GM12878 (cell line): ENCODE measurements around the gene RAPGEF1. TPM values are rescaled to one million over a fixed set of nuclear protein-coding genes. Genes with fewer than 3 reads are reported as not detected.

Source experiments
- ATAC-seq: fragments of 200-7000 bp; cut with Tn5 transposase; 3 replicates; pipeline ENCODE4 v1.9.1; 2020; ENCODE audit warnings: mild to moderate bottlenecking, moderate library complexity
- BruUV-seq: library from RNA; stranded (reverse); fragments of 400-500 nt; replicated peaks from 2 replicates; lab custom pipeline; 2021; lab: Mats Ljungman, UMichigan
- CTCF ChIA-PET: fragments of 300-600 bp; sonication (Branson Sonifier 250); formaldehyde crosslinking; extraction: SDS; loops from one replicate; lab custom pipeline; 2021; ENCODE audit warnings: inconsistent platforms; lab: Yijun Ruan, JAX
- POLR2A ChIA-PET: fragments of 350-600 bp; formaldehyde crosslinking; extraction: SDS; loops from one replicate; lab custom pipeline; 2021; ENCODE audit warnings: inconsistent platforms; lab: Charles Lee
- RAD21 ChIA-PET: fragments of 300-600 bp; sonication (Branson Sonifier 250); formaldehyde crosslinking; loops from one replicate; lab custom pipeline; 2023; ENCODE audit warnings: antibody characterized with exemption; ENCODE audit not compliant: unreplicated experiment; lab: Charles Lee
- SMC1A ChIA-PET: fragments of 300-600 bp; sonication (Branson Sonifier 250); formaldehyde crosslinking; loops from one replicate; lab custom pipeline; 2023; ENCODE audit not compliant: unreplicated experiment, uncharacterized antibody; lab: Charles Lee
- DNase-seq: peaks from one replicate; pipeline ENCODE4 v3.0.0-alpha.2; 2011; ENCODE audit warnings: low read depth, low spot score
- FAIRE-seq: peaks from 3 replicates; lab custom pipeline; 2011; peaks lifted over from hg19 to GRCh38; lab: Jason Lieb, UNC
- H2AFZ ChIP-seq: 2 replicates; pipeline ENCODE4 v1.6.0; 2011; ENCODE audit warnings: low read depth, low read length, control low read depth; ENCODE audit not compliant: control insufficient read depth
- H3K27ac ChIP-seq: 2 replicates; pipeline ENCODE4 v1.5.1; 2011; ENCODE audit warnings: control low read depth; ENCODE audit not compliant: control insufficient read depth, insufficient read depth
- H3K27me3 ChIP-seq, 2 experiments: replicated peaks in 1 of 2; 2 replicates each; pipeline versions ENCODE4 v1.6.0 to v1.6.1; 2011; ENCODE audit warnings: low read length in 1 of 2; ENCODE audit not compliant: control insufficient read depth in 2 of 2, insufficient read depth in 2 of 2
- H3K36me3 ChIP-seq, 2 experiments: 2 replicates each; pipeline ENCODE4 v1.5.1; 2011; ENCODE audit warnings: low read length in 1 of 2; ENCODE audit not compliant: control insufficient read depth in 2 of 2, insufficient read depth in 2 of 2
- H3K4me1 ChIP-seq: 2 replicates; pipeline ENCODE4 v1.6.1; 2011; ENCODE audit warnings: mild to moderate bottlenecking, low read length, moderate library complexity, mixed read lengths; ENCODE audit not compliant: control insufficient read depth, insufficient read depth
- H3K4me2 ChIP-seq: 2 replicates; pipeline ENCODE4 v1.6.0; 2011; ENCODE audit warnings: control low read depth; ENCODE audit not compliant: control insufficient read depth, insufficient read depth
- H3K4me3 ChIP-seq: fragments of 200-600 bp; sonication (generic); 2 replicates; pipeline ENCODE4 v1.5.1; 2016
- H3K79me2 ChIP-seq: 2 replicates; pipeline ENCODE4 v1.6.0; 2011; ENCODE audit warnings: low read length; ENCODE audit not compliant: control insufficient read depth, insufficient read depth
- H3K9ac ChIP-seq: 2 replicates; pipeline ENCODE4 v1.8.0; 2011; ENCODE audit warnings: low read length, control low read depth, mixed read lengths; ENCODE audit not compliant: control insufficient read depth, insufficient read depth
- H3K9me3 ChIP-seq: replicated peaks from 3 replicates; pipeline ENCODE4 v1.5.1; 2011; ENCODE audit warnings: mild to moderate bottlenecking, low read length; ENCODE audit not compliant: control insufficient read depth, insufficient read depth
- H4K20me1 ChIP-seq: 2 replicates; pipeline ENCODE4 v1.6.0; 2011; ENCODE audit not compliant: control insufficient read depth, insufficient read depth
- E2F4 ChIP-seq: IDR thresholded peaks from 2 replicates; pipeline ENCODE4 v1.6.1; 2012; ENCODE audit warnings: low read depth, low read length, improper control_type of control experiment
- ESRRA ChIP-seq: IDR thresholded peaks from 2 replicates; pipeline ENCODE4 v1.6.1; 2012; ENCODE audit warnings: mild to moderate bottlenecking, low read length, improper control_type of control experiment
- FOXK2 ChIP-seq: fragments of 450-650 bp; IDR thresholded peaks from 2 replicates; pipeline ENCODE4 v1.6.1; 2017; ENCODE audit warnings: mild to moderate bottlenecking, moderate library complexity
- NFIC ChIP-seq: IDR thresholded peaks from 2 replicates; pipeline ENCODE4 v1.6.1; 2012; ENCODE audit warnings: low read depth, mild to moderate bottlenecking, inconsistent platforms, low read length, moderate library complexity
- NR2F1 ChIP-seq: fragments of 450-650 bp; conservative IDR thresholded peaks from 2 replicates; pipeline ENCODE4 v1.6.1; 2017; ENCODE audit warnings: mild to moderate bottlenecking
- RELB ChIP-seq: fragments of 450-650 bp; IDR thresholded peaks from 2 replicates; pipeline ENCODE4 v1.6.1; 2017; ENCODE audit warnings: low read depth, mild to moderate bottlenecking, moderate library complexity
- SUPT20H ChIP-seq: IDR thresholded peaks from 2 replicates; pipeline ENCODE4 v1.6.1; 2011; ENCODE audit warnings: low read depth, mild to moderate bottlenecking, low read length, moderate library complexity, borderline replicate concordance; ENCODE audit not compliant: control insufficient read depth
- TAF1 ChIP-seq: IDR thresholded peaks from 2 replicates; pipeline ENCODE4 v1.6.1; 2011; ENCODE audit warnings: mild to moderate bottlenecking, low read depth, low read length, borderline replicate concordance
- ZNF24 ChIP-seq: fragments of 450-650 bp; IDR thresholded peaks from 2 replicates; pipeline ENCODE4 v1.6.1; 2017; ENCODE audit warnings: antibody characterized with exemption, mild to moderate bottlenecking
- WGBS: methylation state at CpG from one replicate; pipeline ENCODE4 v1.1.6; 2016; ENCODE audit warnings: low lambda C conversion rate; ENCODE audit not compliant: insufficient replicate concordance, insufficient coverage; ENCODE audit errors: missing lambda C conversion rate; 5-methylcytosine and 5-hydroxymethylcytosine counted together
- in situ Hi-C: fragments of 300-500 bp; cut with MboI; formaldehyde crosslinking; loops from 9 replicates; pipeline ENCODE4 v1.14.3; 2018; ENCODE audit warnings: mixed read lengths
- intact Hi-C: fragments of 100-400 bp; cut with micrococcal nuclease; formaldehyde crosslinking; loops from one replicate; pipeline ENCODE4 v1.14.2; 2022; ENCODE audit not compliant: unreplicated experiment
- polyA plus RNA-seq, 11 experiments: library from polyadenylated mRNA; depleted of rRNA in 4 of 11; unstranded in 6 of 11; stranded (reverse) in 5 of 11; fragments of >200 nt; fragmentation: Nextera tagmentation in 4 of 11; fragmentation: Illumina TruSeq in 1 of 11; extraction: Ambion mirVana in 4 of 11; extraction: Trizol in 1 of 11; gene quantifications; 1 replicate in 1 of 11; 2 replicates in 10 of 11; pipeline versions ENCODE4 v1.2.1 to v1.2.3, GENCODE V29; 2011 to 2016; ENCODE audit warnings: inconsistent platforms in 2 of 11, missing spikeins in 2 of 11, low read depth in 1 of 11
- total RNA-seq, 4 experiments: library from RNA; depleted of rRNA in 3 of 4; stranded (reverse); fragments of >200 nt in 3 of 4; fragmentation: Illumina TruSeq in 1 of 4; extraction: Trizol in 1 of 4; gene quantifications; 2 replicates each; pipeline versions ENCODE4 v1.2.1 to v1.2.3, GENCODE V29; 2013 to 2021
- TF ChIP-seq, protein P1 (sequence below): fragments of 450-650 bp; IDR thresholded peaks from 2 replicates; pipeline ENCODE4 v1.6.1; 2017; ENCODE audit warnings: mild to moderate bottlenecking, moderate library complexity

Gene RAPGEF1
- total and polyA plus RNA-seq, 10 of the 15 experiments (the other 5 are each of a cell fraction or from before 2014, with no cell fraction given): 0.42 to 113 (median 45.9) TPM

DNA sequence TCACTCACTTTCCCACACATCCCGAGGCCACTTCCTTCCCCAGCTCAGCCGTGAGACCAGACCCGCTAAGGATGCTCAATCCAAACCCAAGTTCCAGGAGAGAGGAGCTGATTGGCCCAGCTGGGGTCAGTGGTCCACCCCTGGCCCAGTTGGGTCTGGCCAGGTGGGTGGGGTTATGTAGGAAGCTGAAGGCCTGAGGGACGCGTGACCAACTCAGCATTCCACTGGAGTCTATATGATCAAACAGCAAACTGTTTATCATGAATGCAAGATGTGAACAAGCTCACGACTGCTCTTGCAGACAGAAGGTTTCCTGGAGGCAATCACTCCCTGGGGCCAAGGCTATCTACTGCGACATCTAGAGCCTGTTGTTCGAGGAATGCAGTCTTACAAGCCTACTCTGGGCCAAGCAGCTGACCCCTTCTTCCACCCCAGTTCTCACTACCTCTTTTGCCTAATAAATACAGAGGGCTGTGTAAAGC is 4.9 kb upstream of the RAPGEF1 start:
- ATAC-seq (no peak), DNase-seq (no peak), FAIRE-seq (no peak)
- no peaks in the 10 kb centered on the region for H3K9me3 ChIP-seq
- H3K36me3 ChIP-seq: no peaks in the 10 kb centered on the region
- H3K27me3 ChIP-seq: no peaks in the 10 kb centered on the region
- intact Hi-C loops (loop anchor here (10.0 kb wide), 1 partner anchor 210 kb away; the partner anchor contains the start of gene UCK1), in situ Hi-C loops (loop anchor here (5.0 kb wide), 2 partner anchors 152 to 392 kb away; no protein-coding TSS in a partner anchor)
- peaks cover 3% of the 10 kb centered on the region for H3K79me2 ChIP-seq
- no peak overlapping the region for H3K4me2 ChIP-seq
- ChIA-PET SMC1A (interaction anchor here (1.1 to 1.7 kb wide), 10 partner anchors 8 to 392 kb away, joined by 3 to 8 read pairs (median 4); no protein-coding TSS in a partner anchor), CTCF (interaction anchor here (0.6 to 7.8 kb wide), 15 partner anchors 92 to 619 kb away, joined by 3 to 55 read pairs (median 4); no protein-coding TSS in a partner anchor), RAD21 (interaction anchor here (0.8 to 2.1 kb wide), 5 partner anchors 153 to 395 kb away, joined by 3 to 8 read pairs (median 3); no protein-coding TSS in a partner anchor), POLR2A (interaction anchor here (0.6 to 1.6 kb wide), 2 partner anchors 156 to 264 kb away, joined by 3 read pairs; no protein-coding TSS in a partner anchor)
- no peak overlapping the region for H3K27ac ChIP-seq
- TF ChIP-seq RELB (no peak), NFIC (no peak), TAF1 (no peak), ZNF24 (no peak), NR2F1 (no peak), SUPT20H (no peak), E2F4 (no peak), ESRRA (no peak), FOXK2 (no peak)
- TF ChIP-seq, protein P1, sequence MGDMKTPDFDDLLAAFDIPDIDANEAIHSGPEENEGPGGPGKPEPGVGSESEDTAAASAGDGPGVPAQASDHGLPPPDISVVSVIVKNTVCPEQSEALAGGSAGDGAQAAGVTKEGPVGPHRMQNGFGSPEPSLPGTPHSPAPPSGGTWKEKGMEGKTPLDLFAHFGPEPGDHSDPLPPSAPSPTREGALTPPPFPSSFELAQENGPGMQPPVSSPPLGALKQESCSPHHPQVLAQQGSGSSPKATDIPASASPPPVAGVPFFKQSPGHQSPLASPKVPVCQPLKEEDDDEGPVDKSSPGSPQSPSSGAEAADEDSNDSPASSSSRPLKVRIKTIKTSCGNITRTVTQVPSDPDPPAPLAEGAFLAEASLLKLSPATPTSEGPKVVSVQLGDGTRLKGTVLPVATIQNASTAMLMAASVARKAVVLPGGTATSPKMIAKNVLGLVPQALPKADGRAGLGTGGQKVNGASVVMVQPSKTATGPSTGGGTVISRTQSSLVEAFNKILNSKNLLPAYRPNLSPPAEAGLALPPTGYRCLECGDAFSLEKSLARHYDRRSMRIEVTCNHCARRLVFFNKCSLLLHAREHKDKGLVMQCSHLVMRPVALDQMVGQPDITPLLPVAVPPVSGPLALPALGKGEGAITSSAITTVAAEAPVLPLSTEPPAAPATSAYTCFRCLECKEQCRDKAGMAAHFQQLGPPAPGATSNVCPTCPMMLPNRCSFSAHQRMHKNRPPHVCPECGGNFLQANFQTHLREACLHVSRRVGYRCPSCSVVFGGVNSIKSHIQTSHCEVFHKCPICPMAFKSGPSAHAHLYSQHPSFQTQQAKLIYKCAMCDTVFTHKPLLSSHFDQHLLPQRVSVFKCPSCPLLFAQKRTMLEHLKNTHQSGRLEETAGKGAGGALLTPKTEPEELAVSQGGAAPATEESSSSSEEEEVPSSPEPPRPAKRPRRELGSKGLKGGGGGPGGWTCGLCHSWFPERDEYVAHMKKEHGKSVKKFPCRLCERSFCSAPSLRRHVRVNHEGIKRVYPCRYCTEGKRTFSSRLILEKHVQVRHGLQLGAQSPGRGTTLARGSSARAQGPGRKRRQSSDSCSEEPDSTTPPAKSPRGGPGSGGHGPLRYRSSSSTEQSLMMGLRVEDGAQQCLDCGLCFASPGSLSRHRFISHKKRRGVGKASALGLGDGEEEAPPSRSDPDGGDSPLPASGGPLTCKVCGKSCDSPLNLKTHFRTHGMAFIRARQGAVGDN: no peak
- H4K20me1 ChIP-seq: no peaks in the 10 kb centered on the region
- H2AFZ ChIP-seq: no peak overlapping the region
- no peak overlapping the region for H3K9ac ChIP-seq
- H3K4me3 ChIP-seq: no peak overlapping the region
- peaks cover 18% of the 10 kb centered on the region for H3K4me1 ChIP-seq
- WGBS: 94% methylated on average over 8 of the region's 8 CpGs
- no TSS peak for BruUV-seq
